HepG2 (cell line): Measurements from ENCODE around the gene PLLP. TPM values are rescaled to one million over a fixed set of nuclear protein-coding genes. Genes with fewer than 3 reads are reported as not detected.

Experiments
- ATAC-seq: fragments of 200-7000 bp; cut with Tn5 transposase; 3 replicates; pipeline ENCODE4 v1.9.1; 2020; ENCODE audit warnings: mild to moderate bottlenecking, moderate library complexity
- BruUV-seq: library from RNA; stranded (reverse); fragments of 400-500 nt; replicated peaks from 2 replicates; lab custom pipeline; 2021; lab: Mats Ljungman, UMichigan
- CTCF ChIA-PET: fragments of 300-600 bp; formaldehyde crosslinking; extraction: SDS; loops from one replicate; lab custom pipeline; 2021; ENCODE audit warnings: low total read pairs, inconsistent platforms, low intra/inter-chr PET ratio; lab: Yijun Ruan, JAX
- POLR2A ChIA-PET: fragments of 350-600 bp; sonication (Branson Sonifier 250); formaldehyde crosslinking; loops from one replicate; lab custom pipeline; 2020; ENCODE audit warnings: antibody characterized with exemption, inconsistent platforms; lab: Yijun Ruan, JAX
- DNase-seq: peaks from one replicate; pipeline ENCODE4 v3.0.0-alpha.2; 2015; ENCODE audit warnings: low spot score
- FAIRE-seq: peaks from 3 replicates; lab custom pipeline; 2011; peaks lifted over from hg19 to GRCh38; lab: Jason Lieb, UNC
- H2AFZ ChIP-seq: one replicate; pipeline ENCODE4 v1.6.1; 2011; ENCODE audit warnings: low read length, inconsistent platforms
- H3K27ac ChIP-seq: fragments of 300-600 bp; 3 replicates; pipeline ENCODE4 v1.8.0; 2011; ENCODE audit warnings: mixed run types, mild to moderate bottlenecking, mixed read lengths, low read length, inconsistent platforms; ENCODE audit not compliant: insufficient read depth; ENCODE audit errors: extremely low read length
- H3K27me3 ChIP-seq, 2 experiments: fragments of 200-600 bp in 1 of 2; 2 replicates in 1 of 2; 3 replicates in 1 of 2; pipeline versions ENCODE4 v1.6.0 to v1.8.0; 2011; ENCODE audit warnings: low read length in 2 of 2, mild to moderate bottlenecking in 2 of 2, moderate library complexity in 2 of 2, inconsistent platforms in 1 of 2; ENCODE audit not compliant: insufficient read depth in 2 of 2, control insufficient read depth in 1 of 2
- H3K36me3 ChIP-seq, 2 experiments: fragments of 200-600 bp in 1 of 2; replicated peaks in 1 of 2; 2 replicates in 1 of 2; 3 replicates in 1 of 2; pipeline versions ENCODE4 v1.5.1 to v1.8.0; 2011; ENCODE audit warnings: low read length in 2 of 2, inconsistent platforms in 1 of 2; ENCODE audit not compliant: insufficient read depth in 2 of 2, control insufficient read depth in 1 of 2
- H3K4me1 ChIP-seq: 2 replicates; pipeline ENCODE4 v1.5.1; 2012; ENCODE audit warnings: low read length, inconsistent platforms; ENCODE audit not compliant: insufficient read depth
- H3K4me2 ChIP-seq: 2 replicates; pipeline ENCODE4 v1.6.0; 2011; ENCODE audit warnings: low read depth, low read length, inconsistent platforms
- H3K4me3 ChIP-seq, 3 experiments: fragments of 200-600 bp in 1 of 3; sonication (generic), shearing (Covaris generic) in 1 of 3; replicated peaks in 1 of 3; 2 replicates each; pipeline ENCODE4 v1.5.1; 2011 to 2016; ENCODE audit warnings: low read length in 3 of 3, inconsistent platforms in 2 of 3, low read depth in 2 of 3, mild to moderate bottlenecking in 2 of 3, control low read depth in 1 of 3, mixed read lengths in 1 of 3; ENCODE audit not compliant: insufficient read depth in 1 of 3
- H3K79me2 ChIP-seq: one replicate; pipeline ENCODE4 v1.6.1; 2011; ENCODE audit warnings: low read length, inconsistent platforms; ENCODE audit not compliant: insufficient read depth
- H3K9ac ChIP-seq: 2 replicates; pipeline ENCODE4 v1.6.0; 2011; ENCODE audit warnings: mild to moderate bottlenecking, low read depth, low read length, inconsistent platforms; ENCODE audit not compliant: insufficient read depth
- H3K9me3 ChIP-seq: 2 replicates; pipeline ENCODE4 v1.5.1; 2012; ENCODE audit warnings: mild to moderate bottlenecking, low read length
- H4K20me1 ChIP-seq: 2 replicates; pipeline ENCODE4 v1.6.0; 2011; ENCODE audit warnings: inconsistent platforms, mild to moderate bottlenecking, low read length, moderate library complexity; ENCODE audit not compliant: insufficient read depth
- CCDC6 ChIP-seq: sonication (generic); formaldehyde crosslinking; IDR thresholded peaks from 2 replicates; pipeline ENCODE4 v1.8.1; 2022; ENCODE audit warnings: mild to moderate bottlenecking, missing genetic modification reagents, moderate library complexity
- ISL2 ChIP-seq: sonication (generic); formaldehyde crosslinking; IDR thresholded peaks from 2 replicates; pipeline ENCODE4 v1.5.0; 2020; ENCODE audit warnings: missing genetic modification reagents
- MBNL3 ChIP-seq: fragments of 250-450 bp; sonication (Bioruptor Pico); conservative IDR thresholded peaks from 2 replicates; pipeline ENCODE4 v1.8.0; 2022; ENCODE audit warnings: mild to moderate bottlenecking, inconsistent platforms
- PHF20 ChIP-seq: sonication (generic); formaldehyde crosslinking; IDR thresholded peaks from 2 replicates; pipeline ENCODE4 v1.5.0; 2020; ENCODE audit warnings: mild to moderate bottlenecking, missing genetic modification reagents
- ZNF121 ChIP-seq: sonication (generic); formaldehyde crosslinking; IDR thresholded peaks from 2 replicates; pipeline ENCODE4 v1.5.0; 2020; ENCODE audit warnings: mild to moderate bottlenecking, missing genetic modification reagents
- ZNF484 ChIP-seq: sonication (generic); formaldehyde crosslinking; IDR thresholded peaks from 2 replicates; pipeline ENCODE4 v1.5.1; 2020; ENCODE audit warnings: mild to moderate bottlenecking, low read depth, missing genetic modification reagents, borderline replicate concordance
- ZNF703 ChIP-seq: sonication (generic); formaldehyde crosslinking; IDR thresholded peaks from 2 replicates; pipeline ENCODE4 v1.5.1; 2020; ENCODE audit warnings: missing genetic modification reagents, mild to moderate bottlenecking, moderate library complexity, borderline replicate concordance
- ZNF777 ChIP-seq: sonication (generic); formaldehyde crosslinking; IDR thresholded peaks from 2 replicates; pipeline ENCODE4 v1.4.0; 2020; ENCODE audit warnings: missing genetic modification reagents
- ZNF782 ChIP-seq: sonication (generic); formaldehyde crosslinking; IDR thresholded peaks from 2 replicates; pipeline ENCODE4 v1.4.0; 2020; ENCODE audit warnings: missing genetic modification reagents, mild to moderate bottlenecking, borderline replicate concordance
- WGBS: methylation state at CpG from one replicate; pipeline ENCODE4 v1.1.6; 2017; ENCODE audit warnings: low lambda C conversion rate; 5-methylcytosine and 5-hydroxymethylcytosine counted together
- in situ Hi-C: cut with HindIII; loops from 2 replicates; pipeline ENCODE4 v1.10.0; 2017; ENCODE audit warnings: low pct_unique_long_range_greater_than_20kb; ENCODE audit not compliant: extremely low pct_ligation_motif_present
- intact Hi-C: fragments of 100-400 bp; cut with micrococcal nuclease; formaldehyde crosslinking; loops from one replicate; pipeline ENCODE4 v1.10.0; 2022; ENCODE audit not compliant: unreplicated experiment
- polyA plus RNA-seq, 8 experiments: library from polyadenylated mRNA; depleted of rRNA in 3 of 8; stranded (reverse) in 7 of 8; unstranded in 1 of 8; fragments of >200 nt; fragmentation: Illumina TruSeq in 4 of 8; extraction: Trizol in 4 of 8; gene quantifications; 2 replicates each; pipeline versions ENCODE4 v1.2.1 to v1.2.3, GENCODE V29; 2011 to 2016; ENCODE audit warnings: low read depth in 4 of 8, missing spikeins in 1 of 8, mixed read lengths in 1 of 8; ENCODE audit not compliant: insufficient read depth in 1 of 8
- total RNA-seq, 5 experiments: library from RNA; depleted of rRNA; stranded (reverse); fragments of >200 nt; fragmentation: Illumina TruSeq; extraction: Trizol; gene quantifications; 2 replicates each; pipeline ENCODE4 v1.2.3, GENCODE V29; 2016; ENCODE audit warnings: low read depth in 1 of 5
- TF ChIP-seq, protein P1 (sequence below): sonication (generic); formaldehyde crosslinking; IDR thresholded peaks from 2 replicates; pipeline ENCODE4 v1.4.0; 2020; ENCODE audit warnings: missing genetic modification reagents, borderline replicate concordance
- TF ChIP-seq, protein P2 (sequence below): sonication (generic); formaldehyde crosslinking; IDR thresholded peaks from 2 replicates; pipeline ENCODE4 v1.9.0; 2021; ENCODE audit warnings: missing genetic modification reagents, mild to moderate bottlenecking, borderline replicate concordance

The PLLP gene
- total and polyA plus RNA-seq, 2 of the 13 experiments (the other 11 are each of a cell fraction or from before 2014, with no cell fraction given): 60.6 to 127 TPM

DNA sequence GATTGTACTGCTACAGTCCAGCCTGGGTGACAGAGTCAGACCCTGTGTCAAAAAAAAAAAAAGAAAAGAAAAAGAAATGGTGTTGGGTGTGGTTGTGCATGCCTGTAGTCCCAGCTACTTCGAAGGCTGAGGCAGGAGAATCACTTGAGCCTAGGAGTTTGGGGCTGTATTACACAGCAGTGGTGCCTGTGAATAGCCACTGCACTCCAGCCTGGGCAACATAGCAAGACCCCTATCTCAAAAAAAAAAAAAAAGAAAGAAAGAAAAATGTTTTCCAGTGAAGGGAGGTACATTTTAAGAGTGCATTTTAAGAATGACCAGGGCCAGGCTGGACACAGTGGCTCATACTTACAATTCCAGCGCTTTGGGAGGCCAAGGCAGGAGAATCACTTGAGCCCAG is 33.1 kb downstream of the PLLP start:
- Histone ChIP-seq H3K4me2 (no peak overlapping the region), H3K36me3 (peaks cover 17 to 41% of the 10 kb centered on the region in 2 experiments), H3K27ac (no peak overlapping the region), H3K79me2 (no peaks in the 10 kb centered on the region), H3K9ac (no peak overlapping the region)
- FAIRE-seq (no peak), DNase-seq (no peak)
- TF ChIP-seq ZNF121: peak; percentile 84
- TF ChIP-seq ZNF777 (CRISPR knock-in tag): 0 out of 2 replicates have a peak, but pooled peaks have one; percentile 23
- TF ChIP-seq ZNF484 (CRISPR knock-in tag): no peak
- TF ChIP-seq, all 625 proteins: peak for 2
- no peak overlapping the region for H3K4me3 ChIP-seq
- WGBS: 92% methylated on average over 2 of the region's 2 CpGs
- intact Hi-C loops: no loop called here
- in situ Hi-C loops: no loop called here
- H3K4me1 ChIP-seq: peaks cover 41% of the 10 kb centered on the region
- ChIA-PET POLR2A (interaction anchor here (1.0 to 2.8 kb wide), 2 partner anchors 29 to 66 kb away, joined by 3 to 20 read pairs; partner anchors contain the start of gene PSME3IP1), CTCF (no interaction called here)
- no peaks in the 10 kb centered on the region for H3K27me3 ChIP-seq
- BruUV-seq: no TSS peak
- H4K20me1 ChIP-seq: no peaks in the 10 kb centered on the region
- H3K9me3 ChIP-seq: no peaks in the 10 kb centered on the region
- no peak overlapping the region for H2AFZ ChIP-seq
- ATAC-seq: no peak

DNA sequence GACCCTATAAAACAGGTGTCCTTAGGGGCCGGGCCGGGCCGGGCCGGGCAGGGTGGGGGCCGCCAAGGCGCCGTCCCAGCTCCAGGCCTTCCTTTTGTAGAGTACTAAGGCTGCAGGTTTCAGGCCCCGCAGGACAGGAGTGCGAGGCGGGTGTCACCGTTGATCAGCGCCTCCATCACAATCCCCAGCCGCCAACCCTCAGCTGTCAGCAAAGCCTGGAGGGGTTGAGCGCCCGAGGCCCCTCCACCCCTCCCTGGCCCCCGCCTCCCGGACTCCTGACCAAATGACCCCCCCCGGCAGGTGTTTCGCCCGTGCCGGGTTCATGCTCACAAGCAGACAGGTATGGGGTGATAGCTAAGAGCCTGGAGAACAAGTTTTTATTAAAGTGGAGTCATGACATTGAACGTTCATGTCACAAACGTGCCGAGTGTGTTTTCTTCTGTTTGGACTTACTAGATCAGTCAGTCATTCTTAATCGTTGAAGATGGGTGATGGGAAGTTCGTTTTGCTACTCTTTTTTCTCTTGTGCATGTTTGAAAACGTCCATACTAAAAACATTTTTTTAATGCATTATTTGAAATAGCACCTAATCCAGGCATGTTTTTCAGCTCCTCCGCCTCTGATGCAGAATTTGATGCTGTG is 38.9 kb downstream of the PLLP start:
- peak overlapping the region; percentile 88 for H3K4me2 ChIP-seq
- ATAC-seq (peak; percentile 47), FAIRE-seq (no peak), DNase-seq (no peak)
- peaks cover 40% of the 10 kb centered on the region for H3K4me1 ChIP-seq
- H3K27me3 ChIP-seq: no peaks in the 10 kb centered on the region
- peak overlapping the region; percentile 92 for H3K9ac ChIP-seq
- H3K27ac ChIP-seq: peak overlapping the region; percentile 91
- 6% methylated on average over 17 of the region's 28 CpGs for WGBS
- CTCF ChIA-PET: no interaction called here
- no TSS peak for BruUV-seq
- peaks cover 8 to 16% of the 10 kb centered on the region in 2 experiments; a peak in 4 of 5 replicates for H3K36me3 ChIP-seq
- H3K9me3 ChIP-seq: no peaks in the 10 kb centered on the region
- POLR2A ChIA-PET: interaction anchor here (0.7 to 2.5 kb wide), 18 partner anchors 8 to 618 kb away, joined by 3 to 20 read pairs (median 4); partner anchors contain the start of genes CPNE2, CX3CL1, PSME3IP1 and RSPRY1
- intact Hi-C loops (loop anchor here (1.0 to 2.0 kb wide), 3 partner anchors 35 to 59 kb away; partner anchors contain the start of genes PSME3IP1 and RSPRY1), in situ Hi-C loops (no loop called here)
- H3K4me3 ChIP-seq: peak overlapping the region; percentile 77 to 89 (median 81)
- H4K20me1 ChIP-seq: no peaks in the 10 kb centered on the region
- H3K79me2 ChIP-seq: peaks cover 7% of the 10 kb centered on the region
- H2AFZ ChIP-seq: no peak overlapping the region
- TF ChIP-seq ZNF703 (CRISPR knock-in tag) (no peak), PHF20 (CRISPR knock-in tag) (no peak), CCDC6 (CRISPR knock-in tag) (no peak), ISL2 (no peak), MBNL3 (CRISPR knock-in tag) (no peak), ZNF782 (CRISPR knock-in tag) (0 out of 2 replicates have a peak, but pooled peaks have one; percentile 32)
- TF ChIP-seq, protein P1, sequence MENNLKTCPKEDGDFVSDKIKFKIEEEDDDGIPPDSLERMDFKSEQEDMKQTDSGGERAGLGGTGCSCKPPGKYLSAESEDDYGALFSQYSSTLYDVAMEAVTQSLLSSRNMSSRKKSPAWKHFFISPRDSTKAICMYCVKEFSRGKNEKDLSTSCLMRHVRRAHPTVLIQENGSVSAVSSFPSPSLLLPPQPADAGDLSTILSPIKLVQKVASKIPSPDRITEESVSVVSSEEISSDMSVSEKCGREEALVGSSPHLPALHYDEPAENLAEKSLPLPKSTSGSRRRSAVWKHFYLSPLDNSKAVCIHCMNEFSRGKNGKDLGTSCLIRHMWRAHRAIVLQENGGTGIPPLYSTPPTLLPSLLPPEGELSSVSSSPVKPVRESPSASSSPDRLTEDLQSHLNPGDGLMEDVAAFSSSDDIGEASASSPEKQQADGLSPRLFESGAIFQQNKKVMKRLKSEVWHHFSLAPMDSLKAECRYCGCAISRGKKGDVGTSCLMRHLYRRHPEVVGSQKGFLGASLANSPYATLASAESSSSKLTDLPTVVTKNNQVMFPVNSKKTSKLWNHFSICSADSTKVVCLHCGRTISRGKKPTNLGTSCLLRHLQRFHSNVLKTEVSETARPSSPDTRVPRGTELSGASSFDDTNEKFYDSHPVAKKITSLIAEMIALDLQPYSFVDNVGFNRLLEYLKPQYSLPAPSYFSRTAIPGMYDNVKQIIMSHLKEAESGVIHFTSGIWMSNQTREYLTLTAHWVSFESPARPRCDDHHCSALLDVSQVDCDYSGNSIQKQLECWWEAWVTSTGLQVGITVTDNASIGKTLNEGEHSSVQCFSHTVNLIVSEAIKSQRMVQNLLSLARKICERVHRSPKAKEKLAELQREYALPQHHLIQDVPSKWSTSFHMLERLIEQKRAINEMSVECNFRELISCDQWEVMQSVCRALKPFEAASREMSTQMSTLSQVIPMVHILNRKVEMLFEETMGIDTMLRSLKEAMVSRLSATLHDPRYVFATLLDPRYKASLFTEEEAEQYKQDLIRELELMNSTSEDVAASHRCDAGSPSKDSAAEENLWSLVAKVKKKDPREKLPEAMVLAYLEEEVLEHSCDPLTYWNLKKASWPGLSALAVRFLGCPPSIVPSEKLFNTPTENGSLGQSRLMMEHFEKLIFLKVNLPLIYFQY: peak; percentile 74; the same call in 1 of the 2 replicates
- TF ChIP-seq, protein P2, sequence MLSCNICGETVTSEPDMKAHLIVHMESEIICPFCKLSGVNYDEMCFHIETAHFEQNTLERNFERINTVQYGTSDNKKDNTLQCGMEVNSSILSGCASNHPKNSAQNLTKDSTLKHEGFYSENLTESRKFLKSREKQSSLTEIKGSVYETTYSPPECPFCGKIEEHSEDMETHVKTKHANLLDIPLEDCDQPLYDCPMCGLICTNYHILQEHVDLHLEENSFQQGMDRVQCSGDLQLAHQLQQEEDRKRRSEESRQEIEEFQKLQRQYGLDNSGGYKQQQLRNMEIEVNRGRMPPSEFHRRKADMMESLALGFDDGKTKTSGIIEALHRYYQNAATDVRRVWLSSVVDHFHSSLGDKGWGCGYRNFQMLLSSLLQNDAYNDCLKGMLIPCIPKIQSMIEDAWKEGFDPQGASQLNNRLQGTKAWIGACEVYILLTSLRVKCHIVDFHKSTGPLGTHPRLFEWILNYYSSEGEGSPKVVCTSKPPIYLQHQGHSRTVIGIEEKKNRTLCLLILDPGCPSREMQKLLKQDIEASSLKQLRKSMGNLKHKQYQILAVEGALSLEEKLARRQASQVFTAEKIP (CRISPR knock-in tag): no peak
